Neural progenitor cell (in vitro differentiated cells): Measurements from ENCODE around the gene PXDN. TPM values are rescaled to one million over a fixed set of nuclear protein-coding genes. Genes with fewer than 3 reads are reported as not detected.
A peak's percentile ranks its signal among the peaks of the same experiment; 100 is the strongest.
"Not testable (repeated sequence)": the region's sequence is repeated elsewhere in the genome, so short reads cannot be mapped to it uniquely, and the experiment has no call there.

ENCODE experiments used
- DNase-seq: peaks from one replicate; pipeline ENCODE4 v3.0.0-alpha.2; 2016; ENCODE audit warnings: low spot score
- H2AFZ ChIP-seq: fragments of 200-600 bp; sonication (generic); replicated peaks from 2 replicates; pipeline ENCODE4 v1.6.1; 2016; ENCODE audit warnings: antibody characterized with exemption
- H3F3A ChIP-seq: fragments of 200-600 bp; sonication (generic); 2 replicates; pipeline ENCODE4 v1.6.1; 2016; ENCODE audit warnings: antibody characterized with exemption, low read depth
- H3K27ac ChIP-seq: fragments of 200-600 bp; sonication (generic); 2 replicates; pipeline ENCODE4 v1.5.1; 2016; ENCODE audit warnings: mild to moderate bottlenecking
- H3K27me3 ChIP-seq: fragments of 200-600 bp; sonication (generic); 2 replicates; pipeline ENCODE4 v1.6.1; 2016; ENCODE audit warnings: mild to moderate bottlenecking, moderate library complexity
- H3K36me3 ChIP-seq: fragments of 200-600 bp; sonication (generic); 2 replicates; pipeline ENCODE4 v1.5.1; 2016
- H3K4me1 ChIP-seq: fragments of 200-600 bp; sonication (generic); 2 replicates; pipeline ENCODE4 v1.6.1; 2016; ENCODE audit warnings: mixed run types
- H3K4me2 ChIP-seq: fragments of 200-600 bp; sonication (generic); 2 replicates; pipeline ENCODE4 v1.6.1; 2016
- H3K4me3 ChIP-seq: fragments of 200-600 bp; sonication (generic); 2 replicates; pipeline ENCODE4 v1.5.1; 2016
- H3K79me2 ChIP-seq: fragments of 200-600 bp; sonication (generic); 2 replicates; pipeline ENCODE4 v1.6.1; 2016; ENCODE audit warnings: low read depth
- H3K9ac ChIP-seq: fragments of 200-600 bp; sonication (generic); 2 replicates; pipeline ENCODE4 v1.6.1; 2016
- H3K9me3 ChIP-seq: fragments of 200-600 bp; sonication (generic); 2 replicates; pipeline ENCODE4 v1.5.1; 2016; ENCODE audit warnings: low read depth
- H4K20me1 ChIP-seq: fragments of 200-600 bp; sonication (generic); 2 replicates; pipeline ENCODE4 v1.6.1; 2016; ENCODE audit warnings: low read depth
- H3K27ac Mint-ChIP-seq: 3 replicates; pipeline ENCODE4 v1.8.0; 2021; ENCODE audit warnings: mixed read lengths
- H3K27me3 Mint-ChIP-seq: 2 replicates; pipeline ENCODE4 v1.8.0; 2022; ENCODE audit warnings: low read depth, mild to moderate bottlenecking, inconsistent platforms, moderate library complexity, mixed read lengths; ENCODE audit not compliant: insufficient read depth
- H3K36me3 Mint-ChIP-seq: 3 replicates; pipeline ENCODE4 v1.8.0; 2021; ENCODE audit warnings: mixed read lengths
- H3K4me1 Mint-ChIP-seq: 3 replicates; pipeline ENCODE4 v1.8.0; 2021; ENCODE audit warnings: mixed read lengths
- H3K4me3 Mint-ChIP-seq: 3 replicates; pipeline ENCODE4 v1.8.0; 2021; ENCODE audit warnings: mild to moderate bottlenecking, moderate library complexity, mixed read lengths
- H3K9me3 Mint-ChIP-seq: 3 replicates; pipeline ENCODE4 v1.8.0; 2020; ENCODE audit warnings: mixed read lengths
- EZH2 ChIP-seq: fragments of 200-600 bp; sonication (generic); IDR thresholded peaks from 2 replicates; pipeline ENCODE4 v1.6.1; 2017; ENCODE audit warnings: antibody characterized with exemption, mild to moderate bottlenecking, moderate library complexity
- EZH2phosphoT487 ChIP-seq: fragments of 200-600 bp; sonication (generic); IDR thresholded peaks from 2 replicates; pipeline ENCODE4 v1.6.1; 2017; ENCODE audit warnings: antibody characterized with exemption
- total RNA-seq: library from RNA; depleted of rRNA; stranded (reverse); fragments of >200 nt; gene quantifications from 2 replicates; pipeline ENCODE4 v1.2.3, GENCODE V29; 2015; ENCODE audit warnings: low replicate concordance
- TF ChIP-seq, protein P1 (sequence below): fragments of 200-600 bp; sonication (generic); IDR thresholded peaks from 2 replicates; pipeline ENCODE4 v1.5.1; 2017; ENCODE audit warnings: antibody characterized with exemption, mild to moderate bottlenecking

PXDN gene
- total RNA-seq, 1 donor from 2014 or later = 118 TPM

- no peak for DNase-seq
- peaks cover 2% of the 10 kb centered on the region for H3K27me3 Mint-ChIP-seq
These were observed 13.3 kb upstream of the PXDN start for GRCh38 chr2:1757567-1757966.

GRCh38 chr2:1757146-1757545 lies 12.8 kb upstream of the PXDN start:
- H3F3A ChIP-seq = not testable (repeated sequence)

More at GRCh38 chr2:1757567-1757966, 13.3 kb upstream of the PXDN start:
- Histone ChIP-seq H3K36me3 (no peaks in the 10 kb centered on the region), H2AFZ (no peak overlapping the region), H3K4me1 (no peaks in the 10 kb centered on the region), H3K27me3 (no peaks in the 10 kb centered on the region), H3F3A (no peaks in the 10 kb centered on the region), H3K9ac (no peak overlapping the region), H3K27ac (no peak overlapping the region), H3K79me2 (no peaks in the 10 kb centered on the region), H3K4me3 (no peak overlapping the region), H3K4me2 (no peak overlapping the region), H3K9me3 (no peaks in the 10 kb centered on the region), H4K20me1 (no peaks in the 10 kb centered on the region)
- Mint-ChIP-seq H3K4me3 (no peak overlapping the region), H3K36me3 (peaks cover 3% of the 10 kb centered on the region), H3K27ac (no peak overlapping the region), H3K4me1 (no peaks in the 10 kb centered on the region), H3K9me3 (peaks cover 38% of the 10 kb centered on the region)
- TF ChIP-seq, protein P1, sequence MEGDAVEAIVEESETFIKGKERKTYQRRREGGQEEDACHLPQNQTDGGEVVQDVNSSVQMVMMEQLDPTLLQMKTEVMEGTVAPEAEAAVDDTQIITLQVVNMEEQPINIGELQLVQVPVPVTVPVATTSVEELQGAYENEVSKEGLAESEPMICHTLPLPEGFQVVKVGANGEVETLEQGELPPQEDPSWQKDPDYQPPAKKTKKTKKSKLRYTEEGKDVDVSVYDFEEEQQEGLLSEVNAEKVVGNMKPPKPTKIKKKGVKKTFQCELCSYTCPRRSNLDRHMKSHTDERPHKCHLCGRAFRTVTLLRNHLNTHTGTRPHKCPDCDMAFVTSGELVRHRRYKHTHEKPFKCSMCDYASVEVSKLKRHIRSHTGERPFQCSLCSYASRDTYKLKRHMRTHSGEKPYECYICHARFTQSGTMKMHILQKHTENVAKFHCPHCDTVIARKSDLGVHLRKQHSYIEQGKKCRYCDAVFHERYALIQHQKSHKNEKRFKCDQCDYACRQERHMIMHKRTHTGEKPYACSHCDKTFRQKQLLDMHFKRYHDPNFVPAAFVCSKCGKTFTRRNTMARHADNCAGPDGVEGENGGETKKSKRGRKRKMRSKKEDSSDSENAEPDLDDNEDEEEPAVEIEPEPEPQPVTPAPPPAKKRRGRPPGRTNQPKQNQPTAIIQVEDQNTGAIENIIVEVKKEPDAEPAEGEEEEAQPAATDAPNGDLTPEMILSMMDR = no peak
- TF ChIP-seq EZH2 (no peak), EZH2phosphoT487 (no peak)

DNA sequence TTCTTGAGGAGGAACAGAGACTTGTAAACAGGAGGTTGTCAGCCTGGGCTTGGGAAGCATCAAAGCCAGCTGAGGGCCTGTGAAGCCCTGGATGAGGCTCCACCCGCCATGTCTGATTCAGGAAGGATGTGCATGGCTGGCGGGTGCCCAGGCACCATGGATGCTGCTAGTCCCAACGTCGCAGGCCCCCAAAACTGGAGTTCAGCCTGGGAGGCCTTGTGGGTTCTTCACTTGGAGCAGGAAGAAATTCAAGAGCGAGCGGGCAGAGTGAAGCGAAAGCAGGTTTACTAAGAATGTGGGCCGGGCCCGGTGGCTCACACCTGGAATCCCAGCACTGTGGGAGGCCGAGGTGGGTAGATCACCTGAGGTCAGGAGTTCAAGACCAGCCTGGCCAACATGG lies 12.1 kb upstream of the PXDN start:
- H3K4me1 Mint-ChIP-seq = no peaks in the 10 kb centered on the region
- H3K9ac ChIP-seq = no peak overlapping the region

More at GRCh38 chr2:1757146-1757545, 12.8 kb upstream of the PXDN start:
- H3K79me2 ChIP-seq, H2AFZ ChIP-seq, H3K4me2 ChIP-seq, H3K4me1 ChIP-seq, H3K36me3 ChIP-seq, H4K20me1 ChIP-seq, H3K27me3 ChIP-seq, H3K9me3 ChIP-seq, DNase-seq, H3K4me3 ChIP-seq, H3K27me3 Mint-ChIP-seq, H3K9ac ChIP-seq, H3K36me3 Mint-ChIP-seq, H3K4me1 Mint-ChIP-seq, H3K27ac ChIP-seq, H3K27ac Mint-ChIP-seq, H3K4me3 Mint-ChIP-seq: not testable (repeated sequence)
- H3K9me3 Mint-ChIP-seq = peaks cover 38% of the 10 kb centered on the region

DNA sequence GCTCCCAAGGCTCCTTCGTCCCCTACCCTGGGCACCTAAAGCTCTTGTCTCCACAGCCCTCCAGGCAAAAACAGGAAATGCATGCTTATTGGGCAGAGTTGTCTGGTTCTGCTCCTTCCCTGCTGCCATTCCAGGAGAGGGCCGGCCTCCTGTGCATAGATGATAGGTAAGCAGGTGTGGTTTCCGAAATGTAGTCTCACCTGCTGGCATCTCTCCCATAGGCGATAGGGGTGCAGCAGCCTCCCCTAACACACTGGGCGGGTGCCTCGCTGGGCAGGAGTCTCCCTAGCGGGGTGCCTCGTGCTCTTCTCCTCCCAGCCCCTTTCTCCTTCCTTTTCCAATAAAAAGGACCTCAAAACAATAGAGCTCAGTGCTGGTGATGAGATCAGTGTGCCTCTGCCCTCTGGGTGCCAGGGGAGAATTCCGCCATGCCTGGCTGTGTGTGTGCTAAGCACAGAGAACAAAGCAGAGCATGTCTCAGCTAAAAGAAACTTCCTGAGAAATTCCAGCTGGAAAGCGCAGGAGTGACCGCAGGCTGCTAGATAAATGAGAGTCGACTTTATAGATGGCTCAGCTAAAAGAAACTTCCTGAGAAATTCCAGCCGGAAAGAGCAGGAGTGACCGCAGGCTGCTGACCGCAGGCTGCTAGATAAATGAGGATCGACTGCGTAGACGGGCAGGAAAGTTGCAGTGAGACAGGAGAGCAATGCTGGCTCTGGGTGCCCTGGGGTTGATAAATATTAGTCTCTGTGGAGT lies 11.3 kb upstream of the PXDN start:
- peaks cover 5% of the 10 kb centered on the region for H3K4me1 Mint-ChIP-seq
- H3K36me3 ChIP-seq = no peaks in the 10 kb centered on the region
- H3K36me3 Mint-ChIP-seq = peaks cover 3% of the 10 kb centered on the region
- no peaks in the 10 kb centered on the region for H3K9me3 ChIP-seq
- H3F3A ChIP-seq = no peaks in the 10 kb centered on the region
- no peaks in the 10 kb centered on the region for H3K27me3 ChIP-seq
- H4K20me1 ChIP-seq = no peaks in the 10 kb centered on the region
- peaks cover 4% of the 10 kb centered on the region for H3K27me3 Mint-ChIP-seq
- H3K9me3 Mint-ChIP-seq = peaks cover 42% of the 10 kb centered on the region
- no peak overlapping the region for H2AFZ ChIP-seq
- H3K27ac Mint-ChIP-seq = peak overlapping the region; percentile 57
- no peak overlapping the region for H3K4me2 ChIP-seq
- TF ChIP-seq EZH2phosphoT487 (no peak), EZH2 (no peak)
- TF ChIP-seq, protein P1 = no peak
- no peak overlapping the region for H3K9ac ChIP-seq
- no peaks in the 10 kb centered on the region for H3K4me1 ChIP-seq
- DNase-seq = no peak
- no peak overlapping the region for H3K4me3 Mint-ChIP-seq
- no peak overlapping the region for H3K4me3 ChIP-seq
- no peak overlapping the region for H3K27ac ChIP-seq
- H3K79me2 ChIP-seq = no peaks in the 10 kb centered on the region

More for the DNA sequence above, 12.1 kb upstream of the PXDN start:
- Mint-ChIP-seq H3K27ac (no peak overlapping the region), H3K9me3 (peaks cover 38% of the 10 kb centered on the region), H3K36me3 (peaks cover 3% of the 10 kb centered on the region), H3K27me3 (peaks cover 2% of the 10 kb centered on the region), H3K4me3 (peak overlapping the region; percentile 48)
- H3K4me1 ChIP-seq = no peaks in the 10 kb centered on the region
- TF ChIP-seq, protein P1 = no peak
- no peak for TF ChIP-seq EZH2phosphoT487
- no peak for TF ChIP-seq EZH2
- no peaks in the 10 kb centered on the region for H3K79me2 ChIP-seq
- no peak overlapping the region for H3K4me3 ChIP-seq
- no peaks in the 10 kb centered on the region for H3F3A ChIP-seq
- H3K27ac ChIP-seq = no peak overlapping the region
- H4K20me1 ChIP-seq = no peaks in the 10 kb centered on the region
- H3K9me3 ChIP-seq = no peaks in the 10 kb centered on the region
- no peak overlapping the region for H2AFZ ChIP-seq
- no peaks in the 10 kb centered on the region for H3K27me3 ChIP-seq
- DNase-seq = no peak
- no peak overlapping the region for H3K4me2 ChIP-seq
- no peaks in the 10 kb centered on the region for H3K36me3 ChIP-seq
